NCI-H510A (cell line): ENCODE data around the gene HSF4.
A peak's percentile ranks its signal among the peaks of the same experiment; 100 is the strongest.

Source experiments
- DNase-seq: peaks from one replicate; lab custom pipeline; 2025; lab: John Stamatoyannopoulos, UW

Gene HSF4

GRCh38 chr16:67150047-67150832 lies 14.3 kb upstream of the HSF4 start:
- peak; percentile 33 for DNase-seq

- peak; percentile 49 for DNase-seq
Measured at GRCh38 chr16:67150833-67151396, 13.6 kb upstream of the HSF4 start, which contains the start of gene B3GNT9. Gene B3GNT9, minus strand, starts transcription at chr16:67150998. Its CDS starts 513 bp downstream, at chr16:67150485.

- DNase-seq: no peak
Measured at GRCh38 chr16:67151431-67152097, 13.0 kb upstream of the HSF4 start.

- no peak for DNase-seq
Measured at GRCh38 chr16:67154578-67155294, 9.8 kb upstream of the HSF4 start.

GRCh38 chr16:67155295-67156142 lies 9.0 kb upstream of the HSF4 start:
- peak; percentile 43 for DNase-seq

GRCh38 chr16:67156143-67156844 lies 8.3 kb upstream of the HSF4 start:
- DNase-seq: no peak

GRCh38 chr16:67157106-67157748 lies 7.3 kb upstream of the HSF4 start:
- DNase-seq: no peak

GRCh38 chr16:67157892-67158635 lies 6.5 kb upstream of the HSF4 start:
- DNase-seq: no peak

GRCh38 chr16:67158637-67159600 lies 5.6 kb upstream of the HSF4 start:
- no peak for DNase-seq

GRCh38 chr16:67161595-67162058 lies 2.9 kb upstream of the HSF4 start:
- no peak for DNase-seq

GRCh38 chr16:67162506-67163163 lies 1.9 kb upstream of the HSF4 start:
- DNase-seq: no peak

- DNase-seq: no peak
Measured at GRCh38 chr16:67163164-67163998, 1.2 kb upstream of the HSF4 start.

- DNase-seq: no peak
Measured at GRCh38 chr16:67163999-67164558, 466 bp upstream of the HSF4 start.

- no peak for DNase-seq
Measured at GRCh38 chr16:67165121-67166078, 855 bp downstream of the HSF4 start.

GRCh38 chr16:67166110-67166547 lies 1.6 kb downstream of the HSF4 start:
- no peak for DNase-seq
